ENCODE data around the gene AFG1L.

- TF ChIP-seq CTCF (IDR thresholded peaks at IDR 0.05 in 2 of 3, conservative IDR thresholded peaks at IDR 0.05 in 1 of 3; ENCODE audit: borderline replicate concordance in 1 of 3, insufficient read depth in 1 of 3, low read depth in 2 of 3, low read length in 2 of 3) (no peak), EZH2phosphoT487 (IDR thresholded peaks at IDR 0.05; ENCODE audit: borderline replicate concordance) (no peak), SRF (IDR thresholded peaks at IDR 0.05; ENCODE audit: low read depth) (no peak), EZH2 (IDR thresholded peaks at IDR 0.05) (no peak), TCF7L2 (IDR thresholded peaks at IDR 0.05; ENCODE audit: borderline replicate concordance, extremely low read depth, insufficient read depth, insufficient read length) (no peak), CEBPB (IDR thresholded peaks at IDR 0.05; ENCODE audit: low read depth) (no peak), YY1 (IDR thresholded peaks at IDR 0.05; ENCODE audit: extremely low read depth, insufficient replicate concordance, low read depth, low read length) (no peak), ZFX (IDR thresholded peaks at IDR 0.05) (no peak), POLR2A (IDR thresholded peaks at IDR 0.05; ENCODE audit: borderline replicate concordance, extremely low read depth, insufficient read depth, insufficient read length) (no peak), FOSL1 (IDR thresholded peaks at IDR 0.05; ENCODE audit: low read depth) (no peak), ZNF274 (IDR thresholded peaks at IDR 0.05; ENCODE audit: low read depth, low read length) (no peak), MAX (IDR thresholded peaks at IDR 0.05) (no peak), ATF3 (IDR thresholded peaks at IDR 0.05) (no peak), POLR2AphosphoS5 (IDR thresholded peaks at IDR 0.05; ENCODE audit: low read depth, low read length) (no peak)
Measured at GRCh38 chr6:108454356-108454755, 159.5 kb downstream of the AFG1L start.

Data from HCT116 (cell line).